PFSK-1 (cell line): Measurements from ENCODE around the gene BTC.

ENCODE experiments used
- FOXP2 ChIP-seq: optimal IDR thresholded peaks from 2 replicates; pipeline ENCODE3; 2011; ENCODE audit warnings: borderline replicate concordance, control low read depth, inconsistent platforms; ENCODE audit not compliant: insufficient read depth; ENCODE audit errors: extremely low read length, extremely low read depth
- POLR2AphosphoS5 ChIP-seq: IDR thresholded peaks from 2 replicates; pipeline ENCODE4 v1.6.1; 2012; ENCODE audit warnings: low read depth, mild to moderate bottlenecking, control low read depth, low read length, moderate library complexity
- REST ChIP-seq, 2 experiments: IDR thresholded peaks; 2 replicates each; pipeline versions ENCODE4 v1.6.1 to v1.8.0; 2011 to 2012; ENCODE audit warnings: low read depth in 2 of 2, low read length in 2 of 2, control low read depth in 1 of 2, inconsistent platforms in 1 of 2, mild to moderate bottlenecking in 1 of 2, moderate library complexity in 1 of 2; ENCODE audit not compliant: insufficient read depth in 1 of 2
- SIN3A ChIP-seq: IDR thresholded peaks from 2 replicates; pipeline ENCODE4 v1.6.1; 2012; ENCODE audit warnings: mild to moderate bottlenecking, low read length, moderate library complexity, borderline replicate concordance; ENCODE audit not compliant: insufficient read depth
- TAF1 ChIP-seq: IDR thresholded peaks from 2 replicates; pipeline ENCODE4 v1.6.1; 2012; ENCODE audit warnings: low read length, control low read depth, borderline replicate concordance; ENCODE audit not compliant: insufficient read depth

- TF ChIP-seq POLR2AphosphoS5 (no peak), TAF1 (no peak), REST (IDR thresholded peaks at IDR 0.05; ENCODE audit: insufficient read depth in 1 of 2, low read depth in 2 of 2, low read length in 2 of 2) (no peak), SIN3A (no peak), FOXP2 (no peak)
These were observed 79.7 kb downstream of the BTC start for GRCh38 chr4:74714611-74715130.
